Measurements from ENCODE around the gene CCDC28A. TPM values are rescaled to one million over a fixed set of nuclear protein-coding genes. Genes with fewer than 3 reads are reported as not detected.
A peak's percentile ranks its signal among the peaks of the same experiment; 100 is the strongest.

CCDC28A gene
- total and polyA plus RNA-seq, 3 donors from 2014 or later, result 30.3 to 36.4 (median 35.0) TPM

DNA sequence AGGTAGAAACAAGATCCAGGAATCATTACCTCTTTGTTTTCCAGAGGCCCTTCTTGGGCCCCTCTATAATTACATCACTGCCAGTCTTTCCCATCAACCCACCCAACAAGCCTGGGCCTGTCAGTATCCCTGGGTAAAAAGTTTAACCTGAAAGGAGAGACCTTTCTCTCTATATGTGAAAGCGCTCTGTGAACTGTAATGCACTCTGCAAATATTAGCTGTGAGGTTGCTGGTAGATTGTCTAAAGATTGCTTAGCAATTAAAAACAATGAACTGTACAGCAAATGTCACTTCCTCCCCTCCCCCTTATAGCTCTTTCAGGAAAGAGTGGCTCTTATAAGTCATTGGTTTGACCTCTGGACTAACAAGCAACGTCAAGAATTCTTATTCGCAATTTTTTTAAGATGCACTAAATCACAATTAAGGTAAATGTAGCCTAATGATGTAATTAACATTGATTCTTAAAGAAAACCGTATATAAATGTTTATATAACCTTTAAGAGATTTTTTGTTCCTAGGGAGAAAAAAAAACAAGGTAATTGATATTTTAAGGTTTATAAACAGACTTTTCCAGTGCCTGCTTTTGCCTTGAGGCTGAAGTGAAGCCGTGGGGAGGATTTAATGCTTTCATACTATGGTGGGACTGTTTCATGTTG lies 40.7 kb downstream of the CCDC28A start:
- H3K4me3 ChIP-seq, result no peak overlapping the region
- 70 to 75% methylated on average over 5 of the region's 5 CpGs for WGBS, 2 donors
- intact Hi-C loops (cut with DNase I; ENCODE audit: low total_unique reads), result no loop called here
- DNase-seq, result no peak
- TF ChIP-seq, protein P1, sequence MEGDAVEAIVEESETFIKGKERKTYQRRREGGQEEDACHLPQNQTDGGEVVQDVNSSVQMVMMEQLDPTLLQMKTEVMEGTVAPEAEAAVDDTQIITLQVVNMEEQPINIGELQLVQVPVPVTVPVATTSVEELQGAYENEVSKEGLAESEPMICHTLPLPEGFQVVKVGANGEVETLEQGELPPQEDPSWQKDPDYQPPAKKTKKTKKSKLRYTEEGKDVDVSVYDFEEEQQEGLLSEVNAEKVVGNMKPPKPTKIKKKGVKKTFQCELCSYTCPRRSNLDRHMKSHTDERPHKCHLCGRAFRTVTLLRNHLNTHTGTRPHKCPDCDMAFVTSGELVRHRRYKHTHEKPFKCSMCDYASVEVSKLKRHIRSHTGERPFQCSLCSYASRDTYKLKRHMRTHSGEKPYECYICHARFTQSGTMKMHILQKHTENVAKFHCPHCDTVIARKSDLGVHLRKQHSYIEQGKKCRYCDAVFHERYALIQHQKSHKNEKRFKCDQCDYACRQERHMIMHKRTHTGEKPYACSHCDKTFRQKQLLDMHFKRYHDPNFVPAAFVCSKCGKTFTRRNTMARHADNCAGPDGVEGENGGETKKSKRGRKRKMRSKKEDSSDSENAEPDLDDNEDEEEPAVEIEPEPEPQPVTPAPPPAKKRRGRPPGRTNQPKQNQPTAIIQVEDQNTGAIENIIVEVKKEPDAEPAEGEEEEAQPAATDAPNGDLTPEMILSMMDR (IDR thresholded peaks at IDR 0.05), result no peak
- TF ChIP-seq POLR2A (IDR thresholded peaks at IDR 0.05), result no peak
- no peaks in the 10 kb centered on the region for H3K36me3 ChIP-seq (ENCODE audit: low read depth, missing control alignments)
- H3K27ac ChIP-seq, result no peak overlapping the region
- no peaks in the 10 kb centered on the region for H3K27me3 ChIP-seq
- no peaks in the 10 kb centered on the region for H3K4me1 ChIP-seq
- no peaks in the 10 kb centered on the region for H3K9me3 ChIP-seq

DNA sequence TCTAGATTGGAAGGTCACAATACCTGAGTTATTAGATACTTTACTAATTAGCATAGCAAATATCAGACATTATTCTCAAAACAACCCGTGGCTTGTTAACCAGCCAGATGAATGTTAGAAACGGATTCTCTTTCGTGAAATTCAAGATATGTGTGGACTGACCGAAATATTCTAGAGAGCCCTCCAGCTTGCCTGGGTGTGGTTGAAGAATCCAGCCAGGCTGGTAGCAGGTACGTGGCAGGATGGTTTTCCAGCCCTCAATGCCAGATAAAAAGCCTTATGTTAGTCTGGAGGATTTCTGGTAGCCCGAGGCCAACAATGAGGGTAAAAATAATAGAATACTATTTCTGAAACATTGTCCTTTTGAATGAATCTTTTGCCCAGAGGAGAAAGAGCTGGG lies 41.7 kb downstream of the CCDC28A start:
- Histone ChIP-seq H3K27ac (no peak overlapping the region), H3K9me3 (no peaks in the 10 kb centered on the region), H3K36me3 (ENCODE audit: low read depth, missing control alignments) (no peaks in the 10 kb centered on the region), H3K27me3 (no peaks in the 10 kb centered on the region), H3K4me3 (no peak overlapping the region), H3K4me1 (no peaks in the 10 kb centered on the region)
- 88 to 91% methylated on average over 6 of the region's 6 CpGs for WGBS, 2 donors
- DNase-seq, result no peak
- intact Hi-C loops (cut with DNase I; ENCODE audit: low total_unique reads), result no loop called here
- TF ChIP-seq POLR2A (IDR thresholded peaks at IDR 0.05), result no peak
- TF ChIP-seq, protein P1 (IDR thresholded peaks at IDR 0.05), result no peak

DNA sequence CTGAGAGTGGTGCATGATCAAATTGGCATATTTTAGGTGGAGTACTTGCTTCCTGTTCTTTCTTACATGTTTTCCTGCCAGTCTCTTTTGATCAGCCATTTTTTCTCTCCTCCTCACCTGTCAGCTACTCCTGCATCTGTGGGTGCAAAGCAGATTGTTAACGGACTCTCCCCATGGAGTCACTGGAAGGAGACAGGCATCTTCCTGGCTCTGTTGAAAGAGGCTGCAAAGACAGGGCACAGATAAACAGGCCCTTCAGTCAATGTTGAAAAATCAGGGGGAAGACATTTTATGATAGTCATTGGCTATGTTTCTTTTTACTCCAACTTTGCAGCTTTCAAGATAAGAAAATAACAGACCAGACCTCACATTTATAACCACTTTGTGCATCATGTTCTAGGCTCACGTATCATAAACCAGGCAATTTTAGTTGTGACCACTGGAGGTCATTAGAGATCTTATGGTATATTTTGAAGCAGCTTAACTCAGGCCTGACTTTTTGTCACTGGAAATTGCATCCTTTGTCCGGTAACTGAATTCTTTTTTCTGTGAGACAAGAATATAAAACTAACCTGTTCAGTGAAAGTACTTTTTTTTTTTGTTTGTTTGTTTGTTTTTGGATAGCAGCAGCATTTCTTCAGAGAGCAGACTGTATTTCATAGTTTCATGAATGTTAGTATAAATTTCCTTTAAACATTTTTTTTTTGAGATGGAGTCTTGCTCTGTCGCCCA lies 42.4 kb downstream of the CCDC28A start:
- Histone ChIP-seq H3K27ac (no peak overlapping the region), H3K36me3 (ENCODE audit: low read depth, missing control alignments) (no peaks in the 10 kb centered on the region), H3K4me1 (no peaks in the 10 kb centered on the region), H3K27me3 (no peaks in the 10 kb centered on the region), H3K4me3 (no peak overlapping the region), H3K9me3 (no peaks in the 10 kb centered on the region)
- intact Hi-C loops (cut with DNase I; ENCODE audit: low total_unique reads), result no loop called here
- whole genome bisulfite sequencing, 2 donors, result 49 to 59% methylated on average over 4 of the region's 4 CpGs
- TF ChIP-seq, protein P1 (IDR thresholded peaks at IDR 0.05), result peak; percentile 51 to 82 (median 61)
- TF ChIP-seq POLR2A (IDR thresholded peaks at IDR 0.05), result no peak
- DNase-seq, result no peak

DNA sequence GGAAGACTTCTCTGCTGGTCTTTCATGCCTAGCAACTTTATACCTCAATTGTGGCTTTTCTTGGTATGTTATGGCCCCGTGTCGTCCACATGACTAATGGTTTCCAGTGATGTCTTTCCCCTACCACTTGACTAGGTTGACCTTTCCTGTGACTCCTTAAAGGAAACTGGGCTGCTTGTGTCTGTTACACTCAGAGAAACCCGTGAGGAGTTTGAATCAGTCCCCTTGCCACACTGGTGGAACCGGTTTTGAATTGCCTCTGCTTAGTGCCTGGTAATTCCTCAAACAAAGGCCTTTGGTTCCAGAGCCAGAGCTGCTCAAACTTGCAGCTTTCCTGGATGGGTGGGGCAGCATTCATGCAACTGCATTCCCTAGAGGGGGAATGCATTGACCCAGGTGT lies 44.2 kb downstream of the CCDC28A start:
- no peak overlapping the region for H3K4me3 ChIP-seq
- H3K36me3 ChIP-seq (ENCODE audit: low read depth, missing control alignments), result no peaks in the 10 kb centered on the region
- WGBS, 2 donors, result 87 to 91% methylated on average over 4 of the region's 4 CpGs
- no peak for DNase-seq
- no peaks in the 10 kb centered on the region for H3K9me3 ChIP-seq
- H3K27me3 ChIP-seq, result no peaks in the 10 kb centered on the region
- TF ChIP-seq POLR2A (IDR thresholded peaks at IDR 0.05), result no peak
- TF ChIP-seq, protein P1 (IDR thresholded peaks at IDR 0.05), result no peak
- H3K27ac ChIP-seq, result no peak overlapping the region
- no peaks in the 10 kb centered on the region for H3K4me1 ChIP-seq
- intact Hi-C loops (cut with DNase I; ENCODE audit: low total_unique reads), result no loop called here

All from testis (tissue), 3 donors.